HepG2 (cell line): ENCODE measurements around the gene SOX9. TPM values are rescaled to one million over a fixed set of nuclear protein-coding genes. Genes with fewer than 3 reads are reported as not detected.

Experiments used
- CENPT ChIP-seq: sonication (generic); formaldehyde crosslinking; IDR thresholded peaks from 2 replicates; pipeline ENCODE4 v1.8.0; 2022; ENCODE audit warnings: low read depth, mild to moderate bottlenecking, moderate library complexity, missing genetic modification reagents
- HDAC2 ChIP-seq: sonication (generic); formaldehyde crosslinking; IDR thresholded peaks from 2 replicates; pipeline ENCODE4 v1.4.0; 2020; ENCODE audit warnings: missing genetic modification reagents
- JUN ChIP-seq: sonication (generic); formaldehyde crosslinking; IDR thresholded peaks from 2 replicates; pipeline ENCODE4 v1.4.0; 2020; ENCODE audit warnings: mild to moderate bottlenecking, missing genetic modification reagents
- KDM5A ChIP-seq: fragments of 200-600 bp; sonication (generic); IDR thresholded peaks from 2 replicates; pipeline ENCODE4 v1.7.0; 2018; ENCODE audit warnings: antibody characterized with exemption, mild to moderate bottlenecking, low read length, borderline replicate concordance
- NFYB ChIP-seq: sonication (generic); formaldehyde crosslinking; IDR thresholded peaks from 2 replicates; pipeline ENCODE4 v1.4.0; 2020; ENCODE audit warnings: missing genetic modification reagents
- NPAS2 ChIP-seq: sonication (generic); formaldehyde crosslinking; IDR thresholded peaks from 2 replicates; pipeline ENCODE4 v1.8.0; 2022; ENCODE audit warnings: mild to moderate bottlenecking, missing genetic modification reagents, borderline replicate concordance
- RAD51 ChIP-seq: fragments of 450-650 bp; IDR thresholded peaks from 2 replicates; pipeline ENCODE4 v1.6.1; 2016; ENCODE audit warnings: borderline replicate concordance
- SMAD1 ChIP-seq: sonication (generic); formaldehyde crosslinking; IDR thresholded peaks from 2 replicates; pipeline ENCODE4 v1.4.0; 2020; ENCODE audit warnings: missing genetic modification reagents, low read depth, mild to moderate bottlenecking, borderline replicate concordance
- TARDBP ChIP-seq: sonication (generic); formaldehyde crosslinking; IDR thresholded peaks from 2 replicates; pipeline ENCODE4 v1.8.0; 2022; ENCODE audit warnings: mild to moderate bottlenecking, missing genetic modification reagents
- YY1 ChIP-seq: IDR thresholded peaks from 2 replicates; pipeline ENCODE4 v1.6.1; 2011; ENCODE audit warnings: low read length, low read depth, moderate library complexity, mild to moderate bottlenecking; ENCODE audit not compliant: insufficient read depth, insufficient replicate concordance
- ZNF562 ChIP-seq: sonication (generic); formaldehyde crosslinking; IDR thresholded peaks from 2 replicates; pipeline ENCODE4 v1.8.0; 2022; ENCODE audit warnings: missing genetic modification reagents, borderline replicate concordance
- ZNF564 ChIP-seq: sonication (generic); formaldehyde crosslinking; IDR thresholded peaks from 2 replicates; pipeline ENCODE4 v1.8.1; 2023; ENCODE audit warnings: mild to moderate bottlenecking, missing genetic modification reagents
- ZNF577 ChIP-seq: sonication (generic); formaldehyde crosslinking; IDR thresholded peaks from 2 replicates; pipeline ENCODE4 v1.4.0; 2020; ENCODE audit warnings: mild to moderate bottlenecking, low read depth, missing genetic modification reagents, borderline replicate concordance
- ZNF607 ChIP-seq: sonication (generic); formaldehyde crosslinking; IDR thresholded peaks from 2 replicates; pipeline ENCODE4 v1.5.1; 2020; ENCODE audit warnings: missing genetic modification reagents, mild to moderate bottlenecking, borderline replicate concordance
- ZNF749 ChIP-seq: sonication (generic); formaldehyde crosslinking; IDR thresholded peaks from 2 replicates; pipeline ENCODE4 v1.8.0; 2022; ENCODE audit warnings: mild to moderate bottlenecking, missing genetic modification reagents, moderate library complexity, borderline replicate concordance
- ZNF75D ChIP-seq: sonication (generic); formaldehyde crosslinking; IDR thresholded peaks from 2 replicates; pipeline ENCODE4 v1.8.1; 2023; ENCODE audit warnings: missing genetic modification reagents, mild to moderate bottlenecking, borderline replicate concordance
- polyA plus RNA-seq, 8 experiments: library from polyadenylated mRNA; depleted of rRNA in 3 of 8; stranded (reverse) in 7 of 8; unstranded in 1 of 8; fragments of >200 nt; fragmentation: Illumina TruSeq in 4 of 8; extraction: Trizol in 4 of 8; gene quantifications; 2 replicates each; pipeline versions ENCODE4 v1.2.1 to v1.2.3, GENCODE V29; 2011 to 2016; ENCODE audit warnings: low read depth in 4 of 8, missing spikeins in 1 of 8, mixed read lengths in 1 of 8; ENCODE audit not compliant: insufficient read depth in 1 of 8
- total RNA-seq, 5 experiments: library from RNA; depleted of rRNA; stranded (reverse); fragments of >200 nt; fragmentation: Illumina TruSeq; extraction: Trizol; gene quantifications; 2 replicates each; pipeline ENCODE4 v1.2.3, GENCODE V29; 2016; ENCODE audit warnings: low read depth in 1 of 5
- TF ChIP-seq, protein P1 (sequence below): fragments of 450-650 bp; IDR thresholded peaks from 2 replicates; pipeline ENCODE4 v1.6.1; 2017; ENCODE audit warnings: mild to moderate bottlenecking
- TF ChIP-seq, protein P2 (sequence below): sonication (generic); formaldehyde crosslinking; IDR thresholded peaks from 2 replicates; pipeline ENCODE4 v1.4.0; 2020; ENCODE audit warnings: missing genetic modification reagents
- TF ChIP-seq, protein P3 (sequence below): sonication (generic); formaldehyde crosslinking; IDR thresholded peaks from 2 replicates; pipeline ENCODE4 v1.4.0; 2020; ENCODE audit warnings: missing genetic modification reagents
- TF ChIP-seq, protein P4 (sequence below): sonication (generic); formaldehyde crosslinking; IDR thresholded peaks from 2 replicates; pipeline ENCODE4 v1.4.0; 2020; ENCODE audit warnings: missing genetic modification reagents

Gene SOX9
- total and polyA plus RNA-seq, 2 of the 13 experiments (the other 11 are each of a cell fraction or from before 2014, with no cell fraction given), result 16.1 to 27.6 TPM

DNA sequence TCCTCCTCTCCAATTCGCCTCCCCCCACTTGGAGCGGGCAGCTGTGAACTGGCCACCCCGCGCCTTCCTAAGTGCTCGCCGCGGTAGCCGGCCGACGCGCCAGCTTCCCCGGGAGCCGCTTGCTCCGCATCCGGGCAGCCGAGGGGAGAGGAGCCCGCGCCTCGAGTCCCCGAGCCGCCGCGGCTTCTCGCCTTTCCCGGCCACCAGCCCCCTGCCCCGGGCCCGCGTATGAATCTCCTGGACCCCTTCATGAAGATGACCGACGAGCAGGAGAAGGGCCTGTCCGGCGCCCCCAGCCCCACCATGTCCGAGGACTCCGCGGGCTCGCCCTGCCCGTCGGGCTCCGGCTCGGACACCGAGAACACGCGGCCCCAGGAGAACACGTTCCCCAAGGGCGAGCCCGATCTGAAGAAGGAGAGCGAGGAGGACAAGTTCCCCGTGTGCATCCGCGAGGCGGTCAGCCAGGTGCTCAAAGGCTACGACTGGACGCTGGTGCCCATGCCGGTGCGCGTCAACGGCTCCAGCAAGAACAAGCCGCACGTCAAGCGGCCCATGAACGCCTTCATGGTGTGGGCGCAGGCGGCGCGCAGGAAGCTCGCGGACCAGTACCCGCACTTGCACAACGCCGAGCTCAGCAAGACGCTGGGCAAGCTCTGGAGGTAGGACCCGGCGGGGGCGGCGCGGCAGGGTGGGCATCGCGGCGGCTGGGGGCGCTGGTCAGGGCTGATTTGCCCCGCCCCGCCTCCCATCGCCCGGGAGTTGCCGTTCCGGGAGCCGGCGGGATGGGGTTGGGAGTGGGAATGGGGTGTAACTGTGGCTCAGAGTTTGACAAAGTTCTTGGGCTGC is 567 bp downstream of the SOX9 start (continued):
- TF ChIP-seq, protein P1, sequence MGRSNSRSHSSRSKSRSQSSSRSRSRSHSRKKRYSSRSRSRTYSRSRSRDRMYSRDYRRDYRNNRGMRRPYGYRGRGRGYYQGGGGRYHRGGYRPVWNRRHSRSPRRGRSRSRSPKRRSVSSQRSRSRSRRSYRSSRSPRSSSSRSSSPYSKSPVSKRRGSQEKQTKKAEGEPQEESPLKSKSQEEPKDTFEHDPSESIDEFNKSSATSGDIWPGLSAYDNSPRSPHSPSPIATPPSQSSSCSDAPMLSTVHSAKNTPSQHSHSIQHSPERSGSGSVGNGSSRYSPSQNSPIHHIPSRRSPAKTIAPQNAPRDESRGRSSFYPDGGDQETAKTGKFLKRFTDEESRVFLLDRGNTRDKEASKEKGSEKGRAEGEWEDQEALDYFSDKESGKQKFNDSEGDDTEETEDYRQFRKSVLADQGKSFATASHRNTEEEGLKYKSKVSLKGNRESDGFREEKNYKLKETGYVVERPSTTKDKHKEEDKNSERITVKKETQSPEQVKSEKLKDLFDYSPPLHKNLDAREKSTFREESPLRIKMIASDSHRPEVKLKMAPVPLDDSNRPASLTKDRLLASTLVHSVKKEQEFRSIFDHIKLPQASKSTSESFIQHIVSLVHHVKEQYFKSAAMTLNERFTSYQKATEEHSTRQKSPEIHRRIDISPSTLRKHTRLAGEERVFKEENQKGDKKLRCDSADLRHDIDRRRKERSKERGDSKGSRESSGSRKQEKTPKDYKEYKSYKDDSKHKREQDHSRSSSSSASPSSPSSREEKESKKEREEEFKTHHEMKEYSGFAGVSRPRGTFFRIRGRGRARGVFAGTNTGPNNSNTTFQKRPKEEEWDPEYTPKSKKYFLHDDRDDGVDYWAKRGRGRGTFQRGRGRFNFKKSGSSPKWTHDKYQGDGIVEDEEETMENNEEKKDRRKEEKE, result no peak
- TF ChIP-seq, protein P2, sequence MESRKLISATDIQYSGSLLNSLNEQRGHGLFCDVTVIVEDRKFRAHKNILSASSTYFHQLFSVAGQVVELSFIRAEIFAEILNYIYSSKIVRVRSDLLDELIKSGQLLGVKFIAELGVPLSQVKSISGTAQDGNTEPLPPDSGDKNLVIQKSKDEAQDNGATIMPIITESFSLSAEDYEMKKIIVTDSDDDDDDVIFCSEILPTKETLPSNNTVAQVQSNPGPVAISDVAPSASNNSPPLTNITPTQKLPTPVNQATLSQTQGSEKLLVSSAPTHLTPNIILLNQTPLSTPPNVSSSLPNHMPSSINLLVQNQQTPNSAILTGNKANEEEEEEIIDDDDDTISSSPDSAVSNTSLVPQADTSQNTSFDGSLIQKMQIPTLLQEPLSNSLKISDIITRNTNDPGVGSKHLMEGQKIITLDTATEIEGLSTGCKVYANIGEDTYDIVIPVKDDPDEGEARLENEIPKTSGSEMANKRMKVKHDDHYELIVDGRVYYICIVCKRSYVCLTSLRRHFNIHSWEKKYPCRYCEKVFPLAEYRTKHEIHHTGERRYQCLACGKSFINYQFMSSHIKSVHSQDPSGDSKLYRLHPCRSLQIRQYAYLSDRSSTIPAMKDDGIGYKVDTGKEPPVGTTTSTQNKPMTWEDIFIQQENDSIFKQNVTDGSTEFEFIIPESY (CRISPR knock-in tag), result no peak
- TF ChIP-seq ZNF564 (CRISPR knock-in tag), result peak; percentile 79
- peak; percentile 19; the same call in 1 of the 2 replicates for TF ChIP-seq ZNF75D (CRISPR knock-in tag)
- TF ChIP-seq YY1, result no peak
- no peak; the same call in 1 of the 2 replicates for TF ChIP-seq ZNF562 (CRISPR knock-in tag)
- TF ChIP-seq KDM5A, result peak; percentile 67; the same call in 1 of the 2 replicates
- no peak for TF ChIP-seq CENPT
- TF ChIP-seq ZNF607 (CRISPR knock-in tag), result no peak
- TF ChIP-seq SMAD1 (CRISPR knock-in tag), result 0 out of 2 replicates have a peak, but pooled peaks have one; percentile 36
- peak; percentile 9; the same call in 1 of the 2 replicates for TF ChIP-seq TARDBP (CRISPR knock-in tag)
- no peak; the same call in 1 of the 2 replicates for TF ChIP-seq NFYB
- no peak for TF ChIP-seq NPAS2 (CRISPR knock-in tag)
- TF ChIP-seq ZNF749 (CRISPR knock-in tag), result peak; percentile 74; the same call in 1 of the 2 replicates
- no peak for TF ChIP-seq RAD51
- peak; percentile 43; the same call in 1 of the 2 replicates for TF ChIP-seq HDAC2 (CRISPR knock-in tag)
- TF ChIP-seq, protein P3, sequence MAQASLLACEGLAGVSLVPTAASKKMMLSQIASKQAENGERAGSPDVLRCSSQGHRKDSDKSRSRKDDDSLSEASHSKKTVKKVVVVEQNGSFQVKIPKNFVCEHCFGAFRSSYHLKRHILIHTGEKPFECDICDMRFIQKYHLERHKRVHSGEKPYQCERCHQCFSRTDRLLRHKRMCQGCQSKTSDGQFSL (CRISPR knock-in tag), result no peak
- peak; percentile 58; the same call in 1 of the 2 replicates for TF ChIP-seq ZNF577
- no peak for TF ChIP-seq JUN (CRISPR knock-in tag)
- TF ChIP-seq, protein P4, sequence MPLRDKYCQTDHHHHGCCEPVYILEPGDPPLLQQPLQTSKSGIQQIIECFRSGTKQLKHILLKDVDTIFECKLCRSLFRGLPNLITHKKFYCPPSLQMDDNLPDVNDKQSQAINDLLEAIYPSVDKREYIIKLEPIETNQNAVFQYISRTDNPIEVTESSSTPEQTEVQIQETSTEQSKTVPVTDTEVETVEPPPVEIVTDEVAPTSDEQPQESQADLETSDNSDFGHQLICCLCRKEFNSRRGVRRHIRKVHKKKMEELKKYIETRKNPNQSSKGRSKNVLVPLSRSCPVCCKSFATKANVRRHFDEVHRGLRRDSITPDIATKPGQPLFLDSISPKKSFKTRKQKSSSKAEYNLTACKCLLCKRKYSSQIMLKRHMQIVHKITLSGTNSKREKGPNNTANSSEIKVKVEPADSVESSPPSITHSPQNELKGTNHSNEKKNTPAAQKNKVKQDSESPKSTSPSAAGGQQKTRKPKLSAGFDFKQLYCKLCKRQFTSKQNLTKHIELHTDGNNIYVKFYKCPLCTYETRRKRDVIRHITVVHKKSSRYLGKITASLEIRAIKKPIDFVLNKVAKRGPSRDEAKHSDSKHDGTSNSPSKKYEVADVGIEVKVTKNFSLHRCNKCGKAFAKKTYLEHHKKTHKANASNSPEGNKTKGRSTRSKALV, result 0 out of 2 replicates have a peak, but pooled peaks have one; percentile 19
